COLO668 (cell line): ENCODE data around the gene ZCCHC14.

Experiments used
- DNase-seq: peaks from one replicate; lab custom pipeline; 2025; ENCODE audit not compliant: unreplicated experiment; lab: John Stamatoyannopoulos, UW

ZCCHC14 gene

DNA sequence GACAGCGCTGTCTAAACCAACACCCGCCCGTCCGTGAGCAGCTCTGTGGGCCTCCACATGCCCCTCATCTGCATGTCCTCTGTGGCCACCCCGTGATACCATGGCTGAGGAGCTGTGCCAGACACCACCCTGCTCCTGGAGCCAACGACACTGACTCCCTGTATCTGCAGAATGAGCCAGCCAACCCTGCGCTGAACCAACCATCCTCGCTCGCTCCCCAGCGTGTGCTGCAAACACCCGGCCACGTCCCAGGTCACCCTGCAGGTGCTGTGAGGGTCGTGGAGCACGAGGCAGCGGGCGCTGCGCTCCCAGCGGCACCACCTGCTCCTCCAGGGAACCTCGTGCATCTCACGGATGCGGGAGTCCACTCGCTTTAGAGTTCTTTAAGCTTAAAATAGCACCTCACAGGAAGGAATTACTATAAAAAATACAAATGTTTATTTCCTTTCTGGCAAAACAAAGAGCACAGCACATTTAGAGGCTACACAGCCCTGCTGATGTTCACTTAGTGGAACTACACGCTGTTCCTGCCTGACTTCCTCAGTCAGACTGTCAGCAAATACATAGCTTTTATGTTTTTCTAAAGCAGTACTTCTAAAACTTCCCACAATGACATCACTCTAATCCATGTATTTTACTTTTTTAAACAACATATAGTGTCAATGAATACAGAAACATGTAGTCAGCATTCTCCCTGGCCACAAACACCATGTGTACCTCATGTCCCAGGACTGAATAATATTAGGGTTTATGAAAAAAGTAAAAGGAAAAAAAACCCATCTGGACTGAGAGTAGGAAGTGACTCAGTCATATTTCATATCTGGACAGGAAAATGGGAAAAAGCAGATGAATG is 57.2 kb downstream of the ZCCHC14 start:
- DNase-seq, result no peak

DNA sequence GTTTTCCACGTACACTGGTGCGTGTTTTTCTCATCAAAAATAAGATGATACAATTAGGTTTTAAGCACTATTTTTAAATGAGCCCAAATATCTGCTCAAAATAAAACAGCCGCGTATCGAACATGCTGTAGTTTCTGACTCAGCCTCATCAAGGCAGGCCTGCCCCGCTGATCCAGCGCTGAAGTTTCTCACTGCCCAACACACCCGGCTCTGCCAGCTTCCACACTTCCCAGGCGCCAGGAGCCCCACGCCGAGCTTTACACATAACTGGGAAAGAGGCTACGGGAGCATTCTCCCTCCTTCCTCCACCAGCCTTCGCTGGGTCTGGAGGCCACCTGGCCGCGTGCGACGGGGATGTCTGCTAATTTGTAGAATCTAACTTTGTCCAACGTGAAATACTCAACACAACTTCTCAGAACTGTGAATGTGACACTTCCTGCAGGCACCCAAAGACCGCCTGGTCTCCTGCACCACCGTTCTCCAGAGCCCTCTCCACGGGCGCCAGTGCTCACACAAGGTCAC is 58.6 kb downstream of the ZCCHC14 start:
- no peak for DNase-seq

DNA sequence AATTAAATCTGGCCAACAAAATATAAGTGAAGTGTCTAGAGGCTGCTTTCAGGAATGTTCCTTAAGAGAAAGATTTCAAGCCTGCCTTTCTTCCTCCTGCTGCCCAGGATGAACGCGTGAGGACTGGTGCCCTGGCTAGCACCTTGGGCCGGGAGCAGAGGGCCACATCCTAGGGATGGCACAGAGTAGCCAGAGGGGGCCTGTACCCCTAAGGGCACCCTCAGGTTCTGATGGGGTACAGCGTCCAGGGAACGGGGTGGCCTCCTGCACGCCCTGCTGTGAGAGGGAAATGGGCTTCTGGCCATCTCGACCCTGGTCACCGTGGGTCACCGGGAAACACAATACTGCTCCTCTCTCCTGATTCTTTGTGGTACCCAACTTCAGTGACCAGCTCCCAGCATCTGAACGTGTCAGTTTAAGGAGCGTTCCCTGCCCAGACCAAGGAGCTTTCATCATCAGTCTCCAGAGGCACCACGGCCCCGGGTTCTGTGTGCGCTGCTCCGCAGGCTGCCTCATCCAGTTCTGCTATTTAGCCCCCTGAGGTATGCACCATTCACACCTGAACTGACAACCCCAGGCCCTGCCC is 60.4 kb downstream of the ZCCHC14 start:
- no peak for DNase-seq

DNA sequence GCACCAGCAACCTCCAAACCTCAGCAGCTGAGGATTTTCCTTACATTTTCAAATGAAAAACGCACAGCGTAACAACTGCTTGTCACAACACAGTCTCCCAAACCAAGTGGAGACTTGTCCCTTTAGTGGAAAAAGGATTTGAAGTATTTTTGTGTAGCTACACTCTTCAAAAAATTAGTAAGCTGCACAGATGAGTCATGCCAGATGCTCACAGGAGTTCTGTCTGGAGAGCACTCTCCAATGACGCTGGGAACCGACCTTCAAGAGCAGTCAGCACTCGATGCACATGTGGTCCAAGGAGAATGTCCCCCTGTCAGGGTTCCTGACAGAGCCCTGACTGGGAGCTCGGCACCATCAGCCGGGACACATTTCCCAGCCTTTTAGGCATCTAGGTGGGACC is 60.9 kb downstream of the ZCCHC14 start:
- DNase-seq, result no peak

DNA sequence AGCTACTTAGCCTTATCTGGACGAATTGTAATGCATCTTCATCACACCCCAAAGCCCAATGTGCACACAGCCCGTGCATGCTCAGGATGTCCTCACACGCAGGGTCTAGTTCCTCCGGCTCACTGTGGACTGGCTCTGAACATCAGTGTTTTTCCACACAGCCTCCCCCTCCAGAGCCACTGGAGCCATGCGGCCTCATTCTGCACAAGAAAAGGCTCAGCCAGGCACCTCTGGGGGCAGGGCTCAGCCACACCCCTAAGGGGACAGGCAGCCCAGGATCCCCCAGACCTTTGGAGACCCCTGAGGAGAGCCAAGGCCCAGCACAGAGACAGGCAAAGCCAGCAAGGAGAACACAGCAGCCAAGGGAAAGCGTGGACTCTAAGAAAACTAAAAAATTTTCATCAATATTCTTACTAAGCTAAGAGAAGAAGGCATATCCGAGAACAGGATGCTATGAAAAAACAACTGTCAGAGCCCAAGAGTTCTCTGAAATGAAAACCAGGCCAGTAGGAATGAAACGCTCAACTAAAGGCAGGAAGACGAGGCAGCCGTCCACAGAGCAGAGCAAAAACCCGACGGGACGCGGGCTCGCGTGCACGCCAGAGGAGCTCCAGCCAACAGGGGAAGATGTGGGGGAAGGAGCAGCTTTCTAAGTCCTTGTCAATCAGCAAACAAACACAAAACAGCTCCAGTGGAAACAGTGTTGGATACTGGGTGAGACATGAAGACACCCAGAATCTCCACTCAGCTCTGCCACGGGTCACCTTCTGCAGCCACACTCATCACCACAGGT is 66.2 kb downstream of the ZCCHC14 start:
- DNase-seq, result no peak

DNA sequence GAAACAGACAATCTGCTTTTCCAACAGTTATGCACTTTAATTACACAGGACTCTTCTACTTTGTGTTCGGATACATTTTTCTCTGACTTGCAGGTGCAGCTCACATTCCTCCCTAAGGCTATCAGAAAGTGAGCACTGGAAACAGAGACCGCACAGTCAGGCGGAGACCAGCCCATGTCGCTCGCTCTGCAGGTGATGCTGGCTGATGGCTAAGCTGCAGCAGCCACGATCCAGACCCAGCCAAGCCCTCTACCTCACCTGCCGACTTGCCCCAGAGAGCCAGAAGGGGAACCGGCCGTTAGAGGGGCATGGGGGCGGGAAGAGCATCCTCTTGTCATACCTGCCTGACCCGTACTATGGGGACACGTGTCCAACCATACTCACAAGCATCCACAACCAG is 66.9 kb downstream of the ZCCHC14 start:
- no peak for DNase-seq

DNA sequence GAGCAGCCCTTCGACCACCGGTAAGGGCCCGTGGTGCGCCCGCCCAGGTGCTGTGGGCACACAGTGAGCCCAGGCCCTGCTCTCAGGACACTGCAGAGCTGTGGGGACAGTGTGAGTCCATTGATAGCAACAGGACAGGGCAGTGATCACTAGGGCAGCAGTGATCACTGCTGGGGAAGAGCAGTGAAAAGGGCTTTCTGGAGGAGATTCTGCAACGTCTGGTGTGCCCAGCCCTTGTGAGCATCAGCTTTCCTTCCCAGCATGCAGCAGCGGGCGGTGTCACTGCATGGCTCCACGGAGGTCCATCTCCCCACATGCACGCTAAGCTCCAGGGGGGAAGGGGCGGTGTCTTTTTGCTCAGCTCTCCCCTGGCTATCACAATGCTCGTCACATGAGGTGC is 68.6 kb downstream of the ZCCHC14 start:
- DNase-seq, result no peak

DNA sequence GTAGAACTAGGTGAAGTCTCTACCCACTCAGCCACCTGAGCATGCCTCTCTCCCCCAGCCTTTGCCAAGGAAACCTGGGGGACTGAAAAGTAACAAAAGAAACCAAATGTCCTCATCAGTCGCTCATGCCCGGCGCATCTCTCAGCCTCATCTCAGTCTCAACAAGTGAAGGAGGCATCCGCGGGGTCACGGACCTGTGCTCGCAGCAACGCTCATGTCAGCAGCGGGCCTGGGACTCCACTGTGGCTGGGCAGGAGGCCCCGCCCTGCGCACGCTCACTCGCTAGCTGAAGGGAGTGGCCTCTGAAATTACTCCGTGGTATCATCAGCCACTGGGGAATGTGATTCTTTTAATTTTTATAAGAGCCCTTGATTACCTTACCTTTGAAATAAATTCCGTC is 69.4 kb downstream of the ZCCHC14 start:
- no peak for DNase-seq

DNA sequence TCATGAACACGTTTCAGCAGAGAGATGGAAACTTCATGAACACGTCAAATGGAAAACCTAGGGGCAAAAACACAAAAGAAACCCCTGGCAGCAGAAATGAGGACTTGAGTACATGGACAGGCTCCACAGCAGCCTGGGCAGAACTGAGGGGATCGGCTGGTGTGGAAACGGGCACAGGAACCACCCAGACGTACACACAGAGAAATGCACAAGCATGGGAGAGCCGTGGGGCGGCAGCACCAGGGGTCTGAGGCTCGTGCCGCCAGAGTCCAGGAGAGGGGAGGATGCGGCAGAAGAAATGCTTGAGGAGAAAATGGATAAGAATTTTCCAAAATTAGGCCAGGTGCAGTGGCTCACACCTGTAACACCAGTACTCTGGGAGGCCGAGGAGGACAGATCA is 70.7 kb downstream of the ZCCHC14 start:
- DNase-seq, result no peak

DNA sequence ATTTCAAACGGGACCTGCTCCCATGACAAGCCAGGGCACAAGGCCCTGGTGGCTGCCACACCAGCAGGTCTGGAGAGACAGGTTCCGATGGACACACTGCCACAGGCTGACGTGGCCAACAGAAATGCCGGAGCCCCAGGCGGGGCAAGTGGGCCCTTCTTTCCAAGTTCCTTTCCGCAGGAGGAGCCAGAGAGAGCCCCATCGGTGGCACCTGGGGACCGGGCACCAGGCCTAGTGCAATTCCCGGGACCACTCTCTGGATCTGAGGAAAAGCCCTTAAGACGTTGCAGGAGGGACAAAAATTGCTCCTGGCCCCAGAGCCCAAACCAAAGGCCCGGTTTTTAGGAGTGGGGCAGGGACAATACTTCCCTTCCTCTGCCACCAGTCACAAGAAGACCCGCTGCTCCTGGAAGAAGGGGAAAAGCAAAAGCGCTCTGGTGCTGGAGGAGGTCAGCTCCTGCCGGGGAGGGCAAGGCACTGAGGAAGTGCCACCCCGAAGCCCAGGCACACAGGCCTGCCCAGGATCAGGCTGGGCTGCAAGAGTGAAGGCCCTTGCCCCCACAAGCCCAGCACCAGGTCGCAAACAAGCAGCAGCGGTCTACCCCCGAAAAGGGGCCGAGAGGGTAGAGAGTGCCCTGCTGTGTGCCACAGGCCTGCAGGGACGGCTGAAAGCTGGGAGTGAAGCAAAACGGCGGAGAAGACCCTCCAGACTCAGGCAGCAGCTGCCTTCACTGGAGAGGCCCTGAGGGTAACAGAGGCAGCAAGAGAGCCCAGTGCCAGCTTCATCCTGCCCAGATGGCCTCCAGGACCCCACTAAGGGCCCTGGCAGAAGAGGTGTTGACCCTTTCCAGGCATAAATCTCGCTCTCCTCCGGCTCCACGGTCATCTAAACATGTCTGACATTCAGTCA is 71.6 kb downstream of the ZCCHC14 start:
- DNase-seq, result no peak

DNA sequence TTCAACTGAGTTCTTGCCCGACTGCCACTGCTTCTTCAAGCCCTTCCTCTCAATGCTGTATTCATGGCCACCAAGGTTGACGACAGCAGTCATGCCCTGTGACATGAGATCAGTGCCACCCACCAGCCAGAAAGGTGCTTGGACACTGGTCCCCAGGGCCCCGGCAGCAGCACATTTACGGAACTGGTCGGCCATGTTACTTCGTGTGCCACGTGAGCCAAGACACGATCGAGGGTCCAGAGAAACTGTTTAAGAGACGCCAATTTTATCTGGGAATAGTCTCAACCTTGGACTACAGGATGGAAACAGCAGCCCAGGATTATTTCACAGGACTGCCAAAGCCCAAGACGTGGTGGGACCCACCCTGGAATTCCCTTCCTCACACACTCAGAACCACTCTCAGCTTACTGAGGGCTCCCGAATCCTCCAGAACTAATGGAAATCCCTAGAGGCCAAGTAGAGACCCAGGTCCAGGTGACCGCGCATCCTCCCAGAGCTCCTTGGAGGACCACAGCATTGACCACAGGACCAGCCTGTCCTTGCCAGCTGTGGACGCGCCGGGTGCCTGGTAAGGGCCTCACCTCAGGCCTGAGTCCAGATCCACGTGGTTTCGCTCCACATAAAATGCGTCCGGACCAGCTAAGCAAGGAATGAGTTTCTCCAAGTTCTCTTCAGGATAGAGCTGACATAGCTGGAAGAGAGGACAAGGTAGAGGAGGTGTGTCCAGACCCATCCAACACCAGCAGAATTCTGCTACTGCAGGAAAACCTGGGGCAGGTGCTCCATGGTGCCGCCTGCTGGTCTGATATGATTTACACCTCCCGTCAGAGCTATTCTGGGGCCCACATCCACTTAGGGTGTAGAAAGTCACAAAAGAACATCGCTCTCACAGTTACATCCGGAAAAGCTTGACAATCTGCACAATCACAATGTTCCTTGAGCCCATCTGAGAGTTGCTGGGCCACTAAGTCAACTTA is 72.5 kb downstream of the ZCCHC14 start:
- no peak for DNase-seq

DNA sequence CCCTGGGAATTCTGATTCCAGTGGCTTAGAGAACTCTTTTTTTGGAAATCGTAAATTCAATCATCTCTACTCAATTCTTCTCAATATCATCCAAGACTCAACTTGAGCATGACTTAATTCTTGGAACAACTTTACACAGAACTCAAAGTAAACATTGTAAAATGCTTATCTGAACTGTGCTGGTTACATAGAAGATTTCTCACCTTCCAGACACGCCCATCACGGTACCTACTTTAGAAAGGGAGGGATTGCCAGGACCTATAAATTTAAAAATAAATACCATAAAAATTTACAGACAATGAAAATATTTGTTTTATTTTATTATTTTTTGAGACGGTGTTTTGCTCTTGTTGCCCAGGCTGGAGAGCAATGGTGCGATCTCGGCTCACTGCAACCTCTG is 74.2 kb downstream of the ZCCHC14 start:
- DNase-seq, result no peak

DNA sequence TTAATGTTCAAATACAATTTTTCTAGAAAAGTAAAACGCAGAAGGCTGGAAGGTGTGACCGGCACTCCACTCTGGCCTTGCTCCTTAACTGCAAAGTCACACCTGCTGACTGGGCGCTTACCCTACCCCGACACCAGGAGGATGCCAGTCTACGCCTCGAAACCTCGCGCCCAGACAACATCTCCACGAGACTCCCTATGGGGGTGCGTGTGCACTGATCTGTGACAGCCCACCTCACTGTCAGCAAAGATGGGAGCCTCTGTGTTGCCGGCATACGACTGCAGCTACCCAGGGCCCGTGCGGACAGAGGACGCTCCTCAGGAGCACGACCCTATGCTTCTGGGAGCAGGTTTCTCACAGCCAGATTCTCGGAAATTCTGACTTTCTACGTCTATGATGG is 74.6 kb downstream of the ZCCHC14 start:
- DNase-seq, result no peak

DNA sequence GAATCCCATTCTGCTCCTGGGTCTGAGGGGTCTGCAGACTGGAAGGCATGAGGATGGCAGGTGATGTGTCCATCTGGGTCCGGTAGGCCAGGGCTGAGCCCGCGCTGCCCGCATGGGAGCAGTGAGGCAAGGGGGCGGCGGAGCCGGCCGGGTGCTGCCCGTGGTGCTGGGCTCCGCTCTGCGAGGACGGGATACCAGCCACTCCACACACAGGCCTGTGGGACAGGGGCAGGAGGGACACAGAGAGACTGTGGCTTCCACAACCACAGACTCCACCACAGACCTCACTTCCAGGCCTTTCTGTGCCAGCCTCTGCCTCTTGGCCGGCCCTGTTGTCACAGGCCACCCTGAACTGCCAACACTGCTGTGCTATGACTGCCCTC is 75.3 kb downstream of the ZCCHC14 start:
- DNase-seq, result no peak

DNA sequence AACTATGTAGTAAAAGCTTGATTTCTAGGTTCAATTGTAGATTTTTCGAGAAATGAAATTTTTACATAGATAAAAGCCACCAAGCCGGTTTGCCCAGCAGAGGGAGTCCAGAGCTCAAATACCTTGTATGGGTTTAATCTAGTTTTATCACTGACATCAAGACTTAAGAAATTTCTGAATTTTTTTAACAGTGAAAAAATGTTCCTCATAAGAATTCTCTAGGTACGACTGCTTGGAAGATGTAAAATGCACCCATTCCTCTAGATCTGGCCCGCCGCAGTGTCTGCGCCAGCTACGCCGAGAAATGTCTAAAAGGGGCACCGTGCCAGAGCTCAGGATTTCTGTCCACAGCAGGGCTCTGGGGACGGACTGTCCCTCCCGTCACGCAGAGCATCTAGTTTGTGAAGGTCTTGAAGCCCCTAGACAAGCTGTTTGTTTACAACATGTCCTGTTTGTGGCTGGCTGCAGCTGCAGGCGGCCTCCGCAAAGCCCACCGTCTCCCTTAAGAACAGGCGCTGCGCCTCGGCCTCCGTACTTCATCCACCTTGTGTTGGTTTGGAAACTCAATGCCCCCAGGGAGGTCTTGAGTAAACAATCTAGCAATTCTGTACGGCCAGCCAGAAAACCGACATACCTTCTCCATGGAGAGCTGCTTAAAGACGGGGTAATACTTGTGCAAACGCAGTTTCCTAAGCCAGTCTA is 75.8 kb downstream of the ZCCHC14 start:
- DNase-seq, result peak; percentile 9

DNA sequence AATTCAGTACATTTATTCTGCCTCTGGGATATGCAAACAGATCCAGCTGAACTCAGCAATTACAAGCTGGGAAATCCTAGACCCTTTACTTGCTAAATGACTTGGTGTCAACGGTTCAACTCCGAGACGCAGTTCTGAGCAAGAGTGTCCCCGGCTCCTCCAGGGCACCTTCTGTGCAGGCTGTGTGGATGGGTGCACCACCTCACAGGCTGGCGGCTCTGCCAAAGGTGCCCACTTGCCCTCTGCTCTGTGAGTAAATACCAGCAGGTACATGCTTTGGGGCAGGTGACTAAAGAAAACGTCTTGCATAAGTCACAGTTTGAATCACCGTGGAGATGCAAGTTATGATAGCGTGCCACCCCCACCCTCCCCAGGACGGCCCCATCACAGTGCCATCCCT is 77.4 kb downstream of the ZCCHC14 start:
- no peak for DNase-seq

DNA sequence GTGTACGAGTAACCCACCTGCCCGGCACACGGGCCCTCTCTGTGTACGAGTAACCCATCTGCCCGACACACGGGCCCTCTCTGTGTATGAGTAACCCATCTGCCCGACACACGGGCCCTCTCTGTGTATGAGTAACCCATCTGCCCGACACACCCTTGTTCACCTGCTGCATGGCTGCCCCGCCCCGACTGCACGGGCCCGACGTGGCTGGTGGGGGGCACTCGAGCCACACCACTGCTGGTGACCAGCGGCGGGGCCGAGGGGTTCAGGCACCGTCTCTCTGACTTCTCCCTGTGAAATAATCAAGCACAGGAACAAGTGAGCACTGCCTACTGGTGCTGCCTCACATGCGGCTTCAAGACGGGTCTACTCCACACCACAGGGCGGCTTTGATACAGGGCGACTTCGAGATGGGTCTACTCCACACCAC is 78.6 kb downstream of the ZCCHC14 start:
- no peak for DNase-seq

DNA sequence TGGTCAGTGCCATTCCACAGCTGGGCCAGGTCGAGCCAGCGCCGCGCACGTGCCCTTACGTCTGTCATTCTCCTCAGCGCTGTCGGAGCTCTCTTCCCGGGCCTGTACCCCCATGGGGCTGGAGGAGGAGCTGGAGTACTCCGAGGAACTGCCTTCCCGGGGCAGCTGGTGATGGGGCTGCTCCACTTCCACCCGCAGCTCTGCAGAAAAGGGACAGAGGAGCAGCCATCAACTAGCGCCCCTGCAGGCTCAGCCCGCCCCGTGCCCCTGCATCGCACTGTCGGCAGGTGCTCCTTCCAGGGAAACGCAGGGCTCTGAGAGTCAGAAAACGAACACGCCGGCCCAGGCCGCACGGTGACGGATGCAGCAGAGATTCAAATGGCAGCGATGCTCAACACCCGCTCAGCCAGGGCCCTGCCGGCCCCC is 79.8 kb downstream of the ZCCHC14 start:
- no peak for DNase-seq
